HG03039 (cell line): ENCODE measurements around the gene MRAP2.

Source experiments
- ATAC-seq: cut with Tn5 transposase; IDR thresholded peaks from one replicate; pipeline ENCODE4 v1.9.1; 2021; ENCODE audit warnings: mild to moderate bottlenecking, moderate library complexity; ENCODE audit not compliant: unreplicated experiment

MRAP2 gene, protein sequence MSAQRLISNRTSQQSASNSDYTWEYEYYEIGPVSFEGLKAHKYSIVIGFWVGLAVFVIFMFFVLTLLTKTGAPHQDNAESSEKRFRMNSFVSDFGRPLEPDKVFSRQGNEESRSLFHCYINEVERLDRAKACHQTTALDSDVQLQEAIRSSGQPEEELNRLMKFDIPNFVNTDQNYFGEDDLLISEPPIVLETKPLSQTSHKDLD

DNA sequence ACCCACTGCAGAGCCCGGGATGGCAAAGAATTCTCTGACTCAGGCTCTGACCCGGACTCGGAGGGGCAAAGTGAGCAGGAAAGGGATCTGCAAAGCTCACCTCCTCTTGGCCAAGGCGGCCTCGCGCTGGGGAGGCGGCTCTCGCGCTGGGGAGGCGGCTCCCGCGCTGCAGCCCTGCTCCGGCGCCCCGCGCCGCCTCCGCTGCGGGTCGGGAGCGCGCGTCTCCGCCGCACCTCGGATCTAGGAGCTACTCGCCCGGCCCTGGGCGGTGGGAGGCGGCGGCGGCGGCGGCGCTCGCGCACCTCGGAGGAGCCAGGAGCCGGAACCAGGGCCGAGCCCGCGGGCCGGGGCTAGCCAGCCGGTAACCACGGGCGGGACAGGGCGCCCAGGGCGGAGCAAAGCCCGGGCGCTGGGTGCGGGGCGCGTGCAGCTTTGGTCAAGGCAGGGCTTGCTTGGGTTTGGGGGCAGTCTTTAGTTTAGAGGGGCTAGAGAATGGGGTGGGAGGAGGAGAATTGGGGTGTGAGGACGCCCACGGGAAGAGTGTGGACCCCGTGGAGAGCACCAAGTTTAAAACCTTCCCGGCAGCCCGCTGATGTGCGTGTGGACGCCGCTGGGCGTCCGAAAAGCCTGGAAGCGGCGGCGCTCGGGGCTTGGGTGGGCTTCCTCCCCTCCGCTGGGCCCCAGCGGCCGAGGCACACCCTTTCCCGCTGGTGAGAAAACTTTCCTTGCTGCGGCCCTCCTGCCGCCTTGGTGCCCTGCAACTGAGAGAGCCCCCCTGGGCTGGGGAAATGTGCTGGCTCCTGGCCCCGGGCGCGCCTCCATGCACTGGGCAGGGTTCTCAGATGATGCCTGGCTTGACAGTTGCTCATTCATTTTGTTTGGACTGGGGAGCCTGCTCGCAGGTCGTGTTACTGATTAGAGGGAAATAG is at the start of gene MRAP2:
MRAP2 (plus strand) TSS at position 250 of the 929 bp plus-strand sequence. CDS start 21,547 bp downstream, outside the sequence.
- peak; percentile 49 for ATAC-seq

GRCh38 chr6:83984411-83984810 is 49.2 kb upstream of the MRAP2 start:
- no peak for ATAC-seq

DNA sequence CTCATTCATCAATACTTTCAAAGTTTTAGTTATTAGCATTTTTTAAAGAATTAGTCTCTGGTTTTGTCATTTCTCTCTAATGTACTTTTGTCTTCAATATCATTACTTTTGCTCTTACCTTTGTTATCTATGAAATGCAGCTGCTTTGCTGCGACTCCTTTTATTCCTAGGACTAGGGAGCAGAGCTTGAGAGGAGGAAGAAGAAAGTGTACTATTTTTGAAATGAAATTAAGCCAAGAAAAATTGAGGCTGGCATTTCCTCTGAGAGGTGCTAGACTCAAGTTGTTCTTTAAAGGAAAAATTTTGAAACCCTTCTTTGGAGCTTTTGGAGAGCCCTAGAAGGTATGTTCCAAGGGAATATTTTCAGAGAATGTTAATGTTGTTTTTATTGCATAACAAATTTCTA is 48.3 kb upstream of the MRAP2 start:
- ATAC-seq = no peak

GRCh38 chr6:83985715-83986114 is 47.9 kb upstream of the MRAP2 start:
- ATAC-seq = no peak

- no peak for ATAC-seq
These were observed 35.5 kb upstream of the MRAP2 start for GRCh38 chr6:83998021-83998584.

DNA sequence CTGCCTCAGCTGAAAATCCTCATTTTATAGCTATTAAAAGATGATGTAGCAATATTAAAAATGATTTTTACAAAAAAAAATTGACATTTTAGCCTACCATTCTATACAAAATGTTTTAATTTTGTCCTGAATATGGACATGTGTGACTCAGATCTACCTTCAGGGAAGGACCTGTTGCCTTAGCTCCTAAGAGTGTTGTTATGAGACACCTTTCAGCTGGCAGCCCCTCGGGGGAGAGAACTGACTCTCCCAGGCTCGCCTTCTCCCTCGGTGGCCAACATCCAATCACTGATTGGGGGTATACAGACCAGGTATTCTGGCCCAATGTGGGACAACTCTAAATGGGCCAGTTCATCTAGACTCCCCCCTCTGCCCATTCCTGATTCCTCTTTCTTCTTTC is 32.5 kb upstream of the MRAP2 start:
- ATAC-seq = no peak

DNA sequence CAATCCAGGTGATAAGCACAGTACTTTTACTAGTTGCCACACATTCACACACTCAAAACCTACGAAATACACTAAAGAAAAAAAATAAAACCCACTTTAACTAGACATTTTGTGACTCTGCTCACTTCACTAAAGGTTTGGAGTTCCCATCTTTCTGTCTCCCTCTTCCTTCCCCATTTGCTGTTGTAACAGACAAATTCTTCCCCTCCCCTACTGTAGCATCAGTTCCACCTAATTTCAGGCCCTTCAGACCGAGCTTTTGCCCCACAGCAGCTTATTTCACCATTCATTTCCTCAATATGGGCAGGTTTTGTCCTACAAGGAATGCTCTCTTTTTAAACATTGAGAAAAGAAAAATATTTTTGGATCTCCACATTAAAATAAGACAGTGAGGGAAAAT is 31.3 kb upstream of the MRAP2 start:
- ATAC-seq = no peak

DNA sequence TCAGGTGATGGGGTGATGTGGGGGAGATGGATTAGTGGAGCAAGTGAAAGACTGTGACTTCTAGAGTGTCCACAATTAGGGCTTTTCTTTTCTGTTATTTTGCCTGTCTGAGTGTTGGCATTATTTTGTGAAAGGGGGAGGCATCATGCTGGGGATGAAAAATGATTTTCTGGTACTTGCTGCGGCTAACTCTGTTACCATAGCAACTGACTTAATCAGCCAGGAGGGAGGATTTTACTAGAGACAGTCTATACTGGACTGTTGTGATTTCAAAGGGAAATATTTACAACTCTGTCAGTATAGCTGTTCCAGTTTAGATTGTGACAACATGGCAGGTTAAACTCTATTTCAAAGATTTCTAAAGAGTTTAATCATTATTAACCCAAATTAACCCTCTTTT is 30.4 kb upstream of the MRAP2 start:
- ATAC-seq = no peak

GRCh38 chr6:84003654-84004053 is 29.9 kb upstream of the MRAP2 start:
- no peak for ATAC-seq

DNA sequence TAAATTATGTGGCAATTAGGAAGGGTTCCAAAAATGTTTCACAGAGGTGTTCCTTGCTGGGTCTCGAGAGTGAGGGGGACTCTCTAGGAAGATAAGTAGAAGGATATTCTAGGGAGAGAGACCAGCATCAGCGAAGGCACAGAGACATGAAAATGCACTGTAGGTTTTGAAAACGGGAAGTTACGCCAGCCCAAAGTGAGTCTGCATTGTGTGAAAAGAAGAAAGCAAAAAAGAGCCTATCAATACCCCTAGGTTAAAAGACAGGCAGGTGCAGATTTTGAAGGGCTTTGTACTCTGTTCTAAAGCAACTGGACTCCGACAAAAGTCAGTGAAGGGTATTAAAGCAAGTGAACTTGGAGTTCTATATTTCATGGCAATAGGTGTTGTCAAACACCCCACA is 25.7 kb upstream of the MRAP2 start:
- ATAC-seq = no peak

- ATAC-seq = no peak
These were observed 20.2 kb upstream of the MRAP2 start for GRCh38 chr6:84013354-84013753.

GRCh38 chr6:84013931-84014330 is 19.6 kb upstream of the MRAP2 start:
- no peak for ATAC-seq

- ATAC-seq = no peak
These were observed 17.5 kb upstream of the MRAP2 start for GRCh38 chr6:84016029-84016428.

GRCh38 chr6:84017709-84018452 is 15.7 kb upstream of the MRAP2 start:
- peak; percentile 80 for ATAC-seq

GRCh38 chr6:84018453-84019061 is 15.0 kb upstream of the MRAP2 start:
- ATAC-seq = no peak

DNA sequence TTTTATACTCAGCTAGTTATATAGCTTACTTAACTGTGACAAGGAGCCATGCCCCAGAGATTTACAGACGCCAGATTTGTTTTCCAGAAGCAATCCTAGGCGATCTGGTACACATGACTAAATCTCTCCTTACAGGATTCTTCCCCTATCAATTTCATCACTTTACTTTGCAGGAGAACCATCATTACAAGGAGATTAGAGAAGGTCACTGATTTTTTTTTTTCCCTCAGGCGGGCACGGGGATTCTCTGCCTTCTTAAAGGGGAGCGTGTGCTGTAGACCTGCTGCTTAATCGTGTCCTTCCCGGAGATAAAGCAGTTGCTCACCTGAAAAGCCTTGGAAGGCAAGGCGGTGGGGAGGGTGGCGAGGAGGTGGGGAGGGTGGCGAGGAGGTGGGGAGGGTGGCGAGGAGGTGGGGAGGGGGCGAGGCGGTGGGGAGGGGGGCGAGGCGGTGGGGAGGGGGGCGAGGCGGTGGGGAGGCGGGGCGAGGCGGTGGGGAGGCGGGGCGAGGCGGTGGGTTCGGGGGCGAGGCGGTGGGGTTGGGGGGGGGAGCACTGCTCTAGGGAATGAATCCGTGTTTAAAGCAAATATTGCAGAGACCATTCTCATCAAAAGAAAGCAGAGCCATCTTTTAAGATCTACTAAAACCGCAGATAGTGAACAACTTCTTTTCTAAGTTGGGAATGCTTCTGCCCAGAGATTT is 14.3 kb upstream of the MRAP2 start:
- no peak for ATAC-seq

DNA sequence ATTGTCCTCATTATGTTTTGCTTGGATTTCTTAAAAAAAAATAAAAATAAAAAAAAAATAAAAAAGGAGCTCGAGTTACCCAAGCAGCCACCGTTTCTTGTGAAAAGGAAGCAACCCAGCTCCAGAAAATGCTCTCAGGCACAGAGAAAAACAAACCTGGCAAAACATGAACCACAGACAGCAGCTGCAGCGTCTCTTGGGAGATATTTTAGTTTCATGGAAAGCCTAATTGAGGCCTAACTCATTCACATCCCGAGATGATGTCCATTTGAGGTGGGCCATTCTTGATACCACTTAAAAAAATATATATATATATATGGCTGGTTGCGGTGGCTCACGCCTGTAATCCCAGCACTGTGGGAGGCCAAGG is 13.7 kb upstream of the MRAP2 start:
- no peak for ATAC-seq

DNA sequence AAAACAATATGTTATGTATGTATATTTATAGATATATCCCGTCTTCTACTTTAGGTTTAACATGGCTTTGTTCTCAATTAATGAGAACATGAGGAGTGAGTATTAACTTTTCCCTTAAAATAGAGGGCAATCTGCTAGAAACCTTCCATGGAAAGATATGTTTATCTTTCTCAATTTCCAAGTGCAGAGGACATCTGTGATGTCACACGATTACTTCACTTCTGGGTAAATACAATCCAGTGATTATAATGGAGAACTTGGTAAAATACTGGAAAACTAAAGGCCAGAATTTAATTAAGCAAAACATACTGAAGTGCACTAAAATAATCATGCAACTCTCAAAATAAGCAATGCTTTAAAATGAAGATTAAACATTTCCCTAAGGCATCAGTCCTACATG is 11.9 kb upstream of the MRAP2 start:
- no peak for ATAC-seq

DNA sequence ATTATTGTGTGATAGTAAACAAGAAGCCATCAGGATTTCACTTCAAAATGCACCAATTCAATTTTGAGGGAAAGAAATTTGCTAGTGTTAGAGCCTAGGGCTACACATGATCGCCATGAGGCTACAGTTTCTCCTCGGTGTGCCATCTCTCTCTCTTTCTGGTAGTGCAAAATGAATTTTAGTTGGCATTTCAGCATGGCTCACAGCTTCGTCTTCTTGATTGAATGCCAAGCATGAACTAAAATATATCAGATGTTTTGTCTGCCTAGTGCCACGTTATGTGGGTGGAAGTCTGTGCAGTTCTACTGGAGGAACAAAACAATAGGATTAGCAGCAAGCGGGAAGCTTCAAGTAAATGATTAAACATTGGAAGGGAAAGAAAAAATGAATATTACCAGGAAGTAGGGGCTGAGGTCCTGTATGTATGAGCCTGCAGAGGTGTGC is 6.8 kb upstream of the MRAP2 start:
- ATAC-seq = no peak
